ENCODE measurements around the gene ACTMAP. TPM values are rescaled to one million over a fixed set of nuclear protein-coding genes. Genes with fewer than 3 reads are reported as not detected.
A peak's percentile ranks its signal among the peaks of the same experiment; 100 is the strongest.

Gene ACTMAP, protein sequence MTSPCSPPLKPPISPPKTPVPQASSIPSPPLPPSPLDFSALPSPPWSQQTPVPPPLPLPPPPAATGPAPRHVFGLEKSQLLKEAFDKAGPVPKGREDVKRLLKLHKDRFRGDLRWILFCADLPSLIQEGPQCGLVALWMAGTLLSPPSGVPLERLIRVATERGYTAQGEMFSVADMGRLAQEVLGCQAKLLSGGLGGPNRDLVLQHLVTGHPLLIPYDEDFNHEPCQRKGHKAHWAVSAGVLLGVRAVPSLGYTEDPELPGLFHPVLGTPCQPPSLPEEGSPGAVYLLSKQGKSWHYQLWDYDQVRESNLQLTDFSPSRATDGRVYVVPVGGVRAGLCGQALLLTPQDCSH
- total RNA-seq (1 to 10 TPM; 4.2 to 6.1 TPM), polyA plus RNA-seq (1 to 10 TPM in 1 of 2 donors, under 1 TPM in 1; 0.88 to 3.2 TPM)
- long read RNA-seq, donor 1, partial matches to known transcripts = 1 of 4 reads
- long read RNA-seq, donor 1, other reads (novel, unspliced or antisense) = 3 of 4 reads
- long read RNA-seq, donor 2, partial matches to known transcripts = 0 of 1 reads
- long read RNA-seq, donor 2, other reads (novel, unspliced or antisense) = 1 of 1 reads

DNA sequence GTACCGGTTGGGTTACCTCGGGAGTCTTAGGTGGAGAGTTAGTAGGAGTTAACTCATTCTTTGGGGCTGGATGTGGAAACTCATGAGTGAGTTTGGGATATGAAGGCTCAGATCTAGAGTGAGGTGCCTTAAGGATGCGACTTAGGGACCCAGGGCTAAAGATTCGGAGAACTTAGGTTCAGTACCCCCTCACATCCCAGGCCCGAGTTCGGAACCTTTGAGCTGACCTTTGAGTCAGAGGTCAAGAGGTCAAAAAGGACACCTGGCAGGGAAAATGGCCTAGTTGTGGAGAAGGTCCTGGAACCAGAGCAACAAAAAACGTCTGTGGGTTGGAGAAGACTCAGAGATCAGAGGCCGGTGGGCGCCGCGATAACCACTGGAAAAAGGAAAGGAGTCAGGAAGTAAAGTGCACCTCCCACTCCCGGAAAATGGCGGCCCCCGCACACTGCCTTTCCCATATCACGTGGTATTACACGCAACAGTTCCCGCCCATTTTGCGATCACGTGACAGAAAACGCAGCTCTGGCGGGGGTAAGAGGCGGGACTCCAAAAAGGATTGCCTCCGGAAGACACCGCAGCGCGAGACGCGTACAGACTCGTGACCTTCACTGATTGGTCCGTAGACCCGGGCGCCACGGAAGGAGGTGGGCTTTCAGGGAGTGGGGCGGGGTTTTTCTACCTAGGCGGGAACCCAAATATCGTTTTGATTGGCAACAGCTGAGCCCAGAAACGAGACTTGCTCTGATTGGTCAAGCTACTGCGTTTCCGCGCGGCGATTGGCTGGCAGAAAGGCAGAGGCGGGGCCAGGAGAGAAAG, at the start of gene ACTMAP:
ACTMAP (minus strand) TSS at position 420 of the 816 bp plus-strand sequence. CDS start 674 bp downstream, outside the sequence.
- no peaks in the 10 kb centered on the region for H3K9me3 ChIP-seq (ENCODE audit: control insufficient read depth, low read length)
- ATAC-seq (ENCODE audit: low FRiP score) (peak; percentile 97), DNase-seq (peak; percentile 100)
- WGBS, 2 donors = 0 to 1% methylated on average over 43 of the region's 43 CpGs
- intact Hi-C loops (cut with DNase I) = loop anchor here (2.0 to 5.0 kb wide), 5 partner anchors 27 to 59 kb away; partner anchors contain the start of genes EGLN2 (in 2 of the 2), COQ8B (in 1 of the 2), ITPKC (in 1 of the 2) and NUMBL (in 1 of the 2)
- H3K27ac ChIP-seq (ENCODE audit: low read depth in 1 of 2, low read length in 2 of 2) = peak within 1 kb of the TSS; percentile 62 to 82
- no peaks in the 10 kb centered on the region for H3K27me3 ChIP-seq (ENCODE audit: control insufficient read depth in 1 of 2, insufficient read depth in 2 of 2, low read length in 1 of 2)
- H3K4me1 ChIP-seq (ENCODE audit: control insufficient read depth in 1 of 2, insufficient read depth in 2 of 2, low read length in 2 of 2) = no peaks in the 10 kb centered on the region
- no peaks in the 10 kb centered on the region for H3K36me3 ChIP-seq (ENCODE audit: control insufficient read depth in 1 of 2, insufficient read depth in 2 of 2, low read length in 1 of 2)
- H3K4me3 ChIP-seq (ENCODE audit: low read length in 2 of 2) = peak within 1 kb of the TSS; percentile 79 to 95

DNA sequence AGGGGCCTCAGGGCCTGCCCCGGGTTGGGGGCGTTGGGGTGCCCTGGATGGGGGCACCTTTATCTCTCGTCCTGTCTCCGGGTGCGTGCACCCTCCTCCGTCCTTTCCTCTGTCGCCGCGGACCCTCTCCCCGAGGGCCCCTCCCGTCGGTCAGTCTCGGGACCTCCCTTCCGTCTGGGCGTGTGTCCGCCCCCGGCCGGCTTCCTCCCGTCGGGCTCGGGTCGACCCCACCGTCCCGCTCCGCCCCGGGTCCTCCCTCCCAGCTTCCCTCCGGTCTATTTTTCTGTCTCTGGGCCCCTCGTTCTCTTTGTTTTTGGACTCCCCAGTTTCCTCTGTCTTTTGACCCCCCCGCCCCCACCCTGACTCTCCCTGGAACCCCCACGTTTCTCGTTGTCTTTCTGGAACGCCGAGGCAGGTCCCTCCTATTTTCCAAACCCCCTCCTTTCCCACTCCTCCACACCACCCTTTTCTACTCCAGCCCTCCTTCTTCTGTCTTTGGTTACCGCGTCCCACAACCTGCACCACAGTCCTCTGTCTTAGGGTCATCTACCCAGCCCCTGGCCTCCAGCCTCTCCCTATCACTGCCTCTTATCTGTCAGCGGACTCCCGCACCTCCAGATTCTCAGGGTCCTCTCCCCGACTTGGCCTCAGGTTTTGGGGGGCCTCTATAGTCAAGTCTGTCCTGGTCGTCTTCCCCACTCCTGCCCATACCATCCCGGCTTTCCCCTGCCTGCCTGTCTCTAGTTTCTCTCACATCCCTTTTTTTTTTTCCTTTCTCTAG, 49.5 kb upstream of the ACTMAP start:
- peak overlapping the region in 1 of 2 donors; percentile 49 for H3K27ac ChIP-seq (ENCODE audit: low read depth in 1 of 2, low read length in 2 of 2)
- H3K36me3 ChIP-seq (ENCODE audit: control insufficient read depth in 1 of 2, insufficient read depth in 2 of 2, low read length in 1 of 2) = peaks cover 0 to 4% of the 10 kb centered on the region in 2 donors
- ATAC-seq (ENCODE audit: low FRiP score) (peak; percentile 12), DNase-seq (peak in 1 of 2 donors; percentile 89)
- H3K4me1 ChIP-seq (ENCODE audit: control insufficient read depth in 1 of 2, insufficient read depth in 2 of 2, low read length in 2 of 2) = no peaks in the 10 kb centered on the region
- WGBS, 2 donors = 1 to 2% methylated on average over 24 to 40 of the region's 40 CpGs
- H3K27me3 ChIP-seq (ENCODE audit: control insufficient read depth in 1 of 2, insufficient read depth in 2 of 2, low read length in 1 of 2) = no peaks in the 10 kb centered on the region
- no peaks in the 10 kb centered on the region for H3K9me3 ChIP-seq (ENCODE audit: control insufficient read depth, low read length)
- peak overlapping the region; percentile 92 to 94 for H3K4me3 ChIP-seq (ENCODE audit: low read length in 2 of 2)
- intact Hi-C loops (cut with DNase I) = loop anchor here (2.0 to 10.0 kb wide), 4 partner anchors 47 to 355 kb away; partner anchors contain the start of genes ACTMAP (in 2 of the 2), SNRPA (in 2 of the 2), COQ8B (in 1 of the 2) and ITPKC (in 1 of the 2)

DNA sequence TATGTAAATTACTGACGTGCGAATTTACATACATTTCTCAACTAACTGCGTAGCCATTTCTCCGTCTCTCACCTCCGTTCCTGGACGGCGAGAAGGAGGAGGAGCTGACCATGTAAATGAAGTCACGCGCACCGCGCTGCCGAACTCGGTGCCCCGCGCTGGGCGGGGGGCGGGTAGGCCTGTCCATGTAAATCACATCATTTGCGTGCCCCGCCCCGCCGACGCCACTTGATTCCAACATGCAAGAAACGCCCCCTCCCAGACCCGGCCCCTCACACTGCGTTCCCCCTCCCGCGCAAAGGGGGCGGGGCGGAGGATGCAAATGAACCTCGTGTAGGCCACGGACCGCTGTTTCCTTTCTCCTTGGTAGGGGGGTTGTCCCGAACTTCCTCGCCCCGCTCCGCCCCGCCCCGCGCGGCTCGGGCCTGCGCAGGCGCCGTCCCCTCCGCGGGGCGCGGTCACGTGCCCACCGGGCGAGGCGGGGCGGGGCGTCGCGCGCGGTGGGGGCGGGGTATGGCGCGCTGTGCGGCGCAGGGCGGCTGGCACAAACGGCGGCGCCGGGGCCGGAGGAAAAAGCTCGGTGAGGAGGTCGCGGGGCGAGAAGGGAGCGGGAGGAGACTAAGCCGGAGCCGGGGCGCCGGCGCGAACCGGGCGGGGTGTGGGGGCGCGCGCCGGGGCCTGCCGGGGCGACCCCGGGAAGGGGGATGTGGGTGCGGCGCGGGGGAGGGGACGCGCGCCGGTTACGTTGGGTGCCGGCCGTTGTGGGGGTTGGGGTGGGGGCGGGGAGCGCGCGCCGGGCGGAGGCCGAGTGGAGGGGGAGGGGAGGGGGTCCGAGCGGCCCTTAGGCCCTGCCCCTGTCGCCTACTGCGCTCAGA, 48.6 kb upstream of the ACTMAP start, which contains the start of gene EGLN2:
EGLN2 (plus strand) TSS at position 509 of the 875 bp plus-strand sequence. CDS start 1,382 bp downstream, outside the sequence.
- Histone ChIP-seq H3K27me3 (ENCODE audit: control insufficient read depth in 1 of 2, insufficient read depth in 2 of 2, low read length in 1 of 2) (no peaks in the 10 kb centered on the region), H3K36me3 (ENCODE audit: control insufficient read depth in 1 of 2, insufficient read depth in 2 of 2, low read length in 1 of 2) (peaks cover 0 to 4% of the 10 kb centered on the region in 2 donors), H3K4me1 (ENCODE audit: control insufficient read depth in 1 of 2, insufficient read depth in 2 of 2, low read length in 2 of 2) (no peaks in the 10 kb centered on the region), H3K9me3 (ENCODE audit: control insufficient read depth, low read length) (no peaks in the 10 kb centered on the region), H3K27ac (ENCODE audit: low read depth in 1 of 2, low read length in 2 of 2) (peak within 1 kb of the TSS; percentile 6 to 81), H3K4me3 (ENCODE audit: low read length in 2 of 2) (peak within 1 kb of the TSS; percentile 92 to 94)
- intact Hi-C loops (cut with DNase I) = loop anchor here (2.0 to 5.0 kb wide), 3 partner anchors 47 to 82 kb away; partner anchors contain the start of genes ACTMAP (in 2 of the 2), SNRPA (in 2 of the 2), COQ8B (in 1 of the 2) and ITPKC (in 1 of the 2)
- DNase-seq (peak; percentile 100), ATAC-seq (ENCODE audit: low FRiP score) (peak; percentile 94)
- WGBS, 2 donors = 0 to 1% methylated on average over 75 to 110 of the region's 110 CpGs

DNA sequence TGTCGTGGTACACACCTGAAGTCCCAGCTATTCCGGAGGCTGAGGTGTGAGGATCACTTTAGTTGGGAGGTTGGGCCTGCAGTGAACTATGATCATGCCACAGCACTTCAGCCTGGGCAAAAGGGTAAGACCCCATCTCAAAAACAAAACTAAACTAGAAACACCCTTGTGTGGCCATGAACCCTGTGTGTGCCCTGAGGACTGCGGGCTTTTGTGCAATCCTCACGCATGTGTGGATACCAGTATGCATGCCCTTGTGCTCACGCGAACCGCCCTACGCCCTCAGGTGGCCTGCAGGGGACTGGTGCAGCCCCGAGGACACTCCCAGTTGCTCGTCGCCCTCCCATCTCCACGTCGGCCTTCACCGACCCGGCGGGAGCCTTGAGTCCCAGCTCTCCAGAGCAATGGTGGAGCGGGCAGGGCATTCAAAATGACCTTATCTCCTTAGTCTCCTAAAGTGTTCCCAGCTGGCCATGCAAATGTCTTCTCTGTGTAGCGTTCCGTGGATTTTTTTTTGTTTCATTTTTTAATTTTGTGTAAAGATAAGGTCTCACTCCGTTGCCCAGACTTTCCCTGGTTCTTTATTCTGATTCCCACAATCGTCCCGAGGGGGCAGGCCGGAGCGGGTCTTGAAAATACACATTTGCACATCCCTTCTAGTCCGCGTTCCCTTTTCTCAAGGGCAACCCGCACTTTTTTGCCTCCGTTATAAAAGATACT, 47.8 kb upstream of the ACTMAP start:
- peak; percentile 31 for ATAC-seq (ENCODE audit: low FRiP score)
- peak overlapping the region; percentile 21 to 40 for H3K4me3 ChIP-seq (ENCODE audit: low read length in 2 of 2)
- peak; percentile 83 to 84 for DNase-seq
- intact Hi-C loops (cut with DNase I) = loop anchor here (2.0 to 5.0 kb wide), 3 partner anchors 46 to 81 kb away; partner anchors contain the start of genes ACTMAP (in 2 of the 2), SNRPA (in 2 of the 2), COQ8B (in 1 of the 2) and ITPKC (in 1 of the 2)
- no peaks in the 10 kb centered on the region for H3K9me3 ChIP-seq (ENCODE audit: control insufficient read depth, low read length)
- no peaks in the 10 kb centered on the region for H3K27me3 ChIP-seq (ENCODE audit: control insufficient read depth in 1 of 2, insufficient read depth in 2 of 2, low read length in 1 of 2)
- WGBS, 2 donors = 8 to 9% methylated on average over 28 of the region's 28 CpGs
- no peaks in the 10 kb centered on the region for H3K4me1 ChIP-seq (ENCODE audit: control insufficient read depth in 1 of 2, insufficient read depth in 2 of 2, low read length in 2 of 2)
- peaks cover 0 to 4% of the 10 kb centered on the region in 2 donors for H3K36me3 ChIP-seq (ENCODE audit: control insufficient read depth in 1 of 2, insufficient read depth in 2 of 2, low read length in 1 of 2)
- peak overlapping the region; percentile 6 to 81 for H3K27ac ChIP-seq (ENCODE audit: low read depth in 1 of 2, low read length in 2 of 2)

DNA sequence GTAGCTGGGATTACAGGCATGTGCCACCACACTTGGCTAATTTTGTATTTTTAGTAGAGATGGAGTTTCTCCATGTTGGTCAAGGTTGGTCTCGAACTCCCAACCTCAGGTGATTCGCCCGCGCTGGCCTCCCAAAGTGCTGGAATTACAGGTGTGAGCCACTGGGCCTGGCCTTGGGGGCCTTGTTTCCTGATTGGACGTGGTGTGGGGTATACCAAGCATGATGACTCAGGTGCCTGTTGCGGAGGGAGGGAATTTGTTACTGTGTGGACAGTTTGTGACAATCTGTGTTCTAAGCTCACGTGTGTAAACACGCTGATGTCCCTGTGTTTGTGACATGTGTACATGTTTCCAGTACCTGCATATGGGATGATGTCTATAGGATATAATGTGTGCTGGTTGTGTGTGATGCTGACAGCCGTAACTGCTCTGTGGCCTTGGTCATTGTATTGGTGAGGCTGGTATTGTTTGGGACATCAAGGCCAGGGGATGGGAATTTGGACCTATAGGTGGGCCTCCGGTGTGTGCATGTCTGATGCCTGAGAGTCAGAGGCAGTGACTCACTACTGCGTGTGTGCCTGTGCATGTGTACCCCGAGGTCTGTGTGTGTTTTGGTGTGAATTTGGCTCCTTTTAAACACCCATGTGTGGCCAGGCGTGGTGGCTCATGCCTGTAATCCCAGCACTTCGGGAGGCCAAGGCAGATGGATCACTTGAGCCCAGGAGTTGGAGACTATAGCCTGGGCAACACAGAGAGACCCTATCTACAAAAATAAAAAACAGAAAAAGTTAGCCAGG, 47.1 kb upstream of the ACTMAP start:
- Histone ChIP-seq H3K27me3 (ENCODE audit: control insufficient read depth in 1 of 2, insufficient read depth in 2 of 2, low read length in 1 of 2) (no peaks in the 10 kb centered on the region), H3K36me3 (ENCODE audit: control insufficient read depth in 1 of 2, insufficient read depth in 2 of 2, low read length in 1 of 2) (peaks cover 0 to 4% of the 10 kb centered on the region in 2 donors), H3K27ac (ENCODE audit: low read depth in 1 of 2, low read length in 2 of 2) (peak overlapping the region; percentile 6 to 81), H3K4me1 (ENCODE audit: control insufficient read depth in 1 of 2, insufficient read depth in 2 of 2, low read length in 2 of 2) (peaks cover 0 to under 1% of the 10 kb centered on the region in 2 donors), H3K4me3 (ENCODE audit: low read length in 2 of 2) (no peak overlapping the region), H3K9me3 (ENCODE audit: control insufficient read depth, low read length) (no peaks in the 10 kb centered on the region)
- intact Hi-C loops (cut with DNase I) = loop anchor here (5.0 kb wide), 2 partner anchors 45 to 80 kb away; partner anchors contain the start of genes ACTMAP (in 1 of the 2), COQ8B (in 1 of the 2), ITPKC (in 1 of the 2) and SNRPA (in 1 of the 2)
- WGBS, 2 donors = 90 to 93% methylated on average over 14 of the region's 14 CpGs
- ATAC-seq (ENCODE audit: low FRiP score) (no peak), DNase-seq (peak; percentile 44 to 58)

DNA sequence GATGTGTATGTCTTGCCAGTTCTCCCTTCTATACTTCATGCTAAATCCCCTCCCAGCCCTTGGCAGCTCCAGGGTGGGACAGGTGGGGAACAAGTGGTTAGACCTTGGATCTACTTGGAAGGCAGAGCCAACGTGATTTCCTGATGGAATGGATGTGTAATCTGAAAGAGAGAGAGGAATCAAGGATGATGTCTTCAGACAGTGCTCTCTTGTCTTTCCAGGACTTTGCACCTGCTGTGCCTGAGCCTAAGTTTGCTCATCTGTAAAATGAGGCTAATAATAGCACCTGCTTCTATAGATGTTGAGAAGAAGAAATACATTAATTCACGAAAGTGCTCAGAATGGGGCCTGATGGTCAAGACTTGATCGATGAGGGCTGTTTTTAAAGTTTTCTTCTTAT, 41.7 kb upstream of the ACTMAP start:
- intact Hi-C loops (cut with DNase I) = no loop called here
- no peak for ATAC-seq (ENCODE audit: low FRiP score)
- peak overlapping the region; percentile 2 to 48 for H3K27ac ChIP-seq (ENCODE audit: low read depth in 1 of 2, low read length in 2 of 2)
- DNase-seq = no peak
- no peaks in the 10 kb centered on the region for H3K9me3 ChIP-seq (ENCODE audit: control insufficient read depth, low read length)
- peaks cover 0 to 3% of the 10 kb centered on the region in 2 donors for H3K4me1 ChIP-seq (ENCODE audit: control insufficient read depth in 1 of 2, insufficient read depth in 2 of 2, low read length in 2 of 2)
- no peaks in the 10 kb centered on the region for H3K27me3 ChIP-seq (ENCODE audit: control insufficient read depth in 1 of 2, insufficient read depth in 2 of 2, low read length in 1 of 2)
- no peak overlapping the region for H3K4me3 ChIP-seq (ENCODE audit: low read length in 2 of 2)
- no peaks in the 10 kb centered on the region for H3K36me3 ChIP-seq (ENCODE audit: control insufficient read depth in 1 of 2, insufficient read depth in 2 of 2, low read length in 1 of 2)
- 62 to 67% methylated on average over 3 of the region's 3 CpGs for WGBS, 2 donors

Data from aorta (tissue), 5 donors.